ENCODE results near the gene SUN3. TPM values are rescaled to one million over a fixed set of nuclear protein-coding genes. Genes with fewer than 3 reads are reported as not detected.

Gene SUN3
- total RNA-seq, 4 donors from 2014 or later, result not detected

- H3K4me1 ChIP-seq, result no peaks in the 10 kb centered on the region
- intact Hi-C loops (cut with DNase I; ENCODE audit: low total_unique reads), result loop anchor here (10.0 kb wide), 1 partner anchor 175 kb away; no protein-coding TSS in a partner anchor
- no peaks in the 10 kb centered on the region for H3K27me3 ChIP-seq
- H3K4me3 ChIP-seq, result no peak overlapping the region
- H3K27ac ChIP-seq, result peak overlapping the region; percentile 15 to 49
- TF ChIP-seq POLR2A (IDR thresholded peaks at IDR 0.05) (no peak), CTCF (IDR thresholded peaks at IDR 0.05) (no peak)
- no peak for DNase-seq
- H3K9me3 ChIP-seq, result no peaks in the 10 kb centered on the region
- no peaks in the 10 kb centered on the region for H3K36me3 ChIP-seq
These were observed 89.4 kb downstream of the SUN3 start for GRCh38 chr7:47939425-47940036.

GRCh38 chr7:47938574-47939165, 90.2 kb downstream of the SUN3 start:
- intact Hi-C loops (cut with DNase I; ENCODE audit: low total_unique reads), result no loop called here
- H3K27ac ChIP-seq, result no peak overlapping the region

GRCh38 chr7:47937711-47938573, 91.0 kb downstream of the SUN3 start:
- Histone ChIP-seq H3K27me3 (no peaks in the 10 kb centered on the region), H3K4me3 (no peak overlapping the region), H3K9me3 (no peaks in the 10 kb centered on the region), H3K36me3 (no peaks in the 10 kb centered on the region), H3K4me1 (no peaks in the 10 kb centered on the region), H3K27ac (no peak overlapping the region)
- intact Hi-C loops (cut with DNase I; ENCODE audit: low total_unique reads), result no loop called here
- DNase-seq, result no peak
- no peak for TF ChIP-seq CTCF (IDR thresholded peaks at IDR 0.05)
- no peak for TF ChIP-seq POLR2A (IDR thresholded peaks at IDR 0.05)

More at GRCh38 chr7:47938574-47939165, 90.2 kb downstream of the SUN3 start:
- no peak for TF ChIP-seq POLR2A (IDR thresholded peaks at IDR 0.05)
- no peak for TF ChIP-seq CTCF (IDR thresholded peaks at IDR 0.05)
- Histone ChIP-seq H3K4me1 (no peaks in the 10 kb centered on the region), H3K9me3 (no peaks in the 10 kb centered on the region), H3K4me3 (no peak overlapping the region), H3K36me3 (no peaks in the 10 kb centered on the region), H3K27me3 (no peaks in the 10 kb centered on the region)
- DNase-seq, result no peak

Other genes with a start within 250 kb of the SUN3 start
- 1 to 10 TPM in 2 of 4 donors, under 1 TPM in 2; under 0.01 to 3.8 (median 0.74) TPM for gene PKD1L1, start 80.6 kb downstream of the SUN3 start, total RNA-seq
- 10 to 100 TPM in 3 of 4 donors, 1 to 10 TPM in 1; 5.1 to 64.7 (median 41.9) TPM for gene HUS1, start 49.5 kb downstream of the SUN3 start, total RNA-seq
- under 1 TPM in 1 of 4 donors, not detected in 3; 0.76 TPM for gene C7orf57, start 6.4 kb upstream of the SUN3 start, total RNA-seq
- 10 to 100 TPM in 1 of 4 donors, 1 to 10 TPM in 3; 1.5 to 25.2 (median 5.4) TPM for gene UPP1, start 60.2 kb upstream of the SUN3 start, total RNA-seq
- 1 to 10 TPM in 1 of 4 donors, under 1 TPM in 2, not detected in 1; 0.12 to 1.0 (median 0.26) TPM for gene ABCA13, start 142.4 kb upstream of the SUN3 start, total RNA-seq

All from uterus (tissue), 4 donors.